NCI-H1048 (cell line): ENCODE results near the gene DVL1.

Experiments
- DNase-seq: peaks from one replicate; lab custom pipeline; 2025; lab: John Stamatoyannopoulos, UW

DVL1 gene

DNA sequence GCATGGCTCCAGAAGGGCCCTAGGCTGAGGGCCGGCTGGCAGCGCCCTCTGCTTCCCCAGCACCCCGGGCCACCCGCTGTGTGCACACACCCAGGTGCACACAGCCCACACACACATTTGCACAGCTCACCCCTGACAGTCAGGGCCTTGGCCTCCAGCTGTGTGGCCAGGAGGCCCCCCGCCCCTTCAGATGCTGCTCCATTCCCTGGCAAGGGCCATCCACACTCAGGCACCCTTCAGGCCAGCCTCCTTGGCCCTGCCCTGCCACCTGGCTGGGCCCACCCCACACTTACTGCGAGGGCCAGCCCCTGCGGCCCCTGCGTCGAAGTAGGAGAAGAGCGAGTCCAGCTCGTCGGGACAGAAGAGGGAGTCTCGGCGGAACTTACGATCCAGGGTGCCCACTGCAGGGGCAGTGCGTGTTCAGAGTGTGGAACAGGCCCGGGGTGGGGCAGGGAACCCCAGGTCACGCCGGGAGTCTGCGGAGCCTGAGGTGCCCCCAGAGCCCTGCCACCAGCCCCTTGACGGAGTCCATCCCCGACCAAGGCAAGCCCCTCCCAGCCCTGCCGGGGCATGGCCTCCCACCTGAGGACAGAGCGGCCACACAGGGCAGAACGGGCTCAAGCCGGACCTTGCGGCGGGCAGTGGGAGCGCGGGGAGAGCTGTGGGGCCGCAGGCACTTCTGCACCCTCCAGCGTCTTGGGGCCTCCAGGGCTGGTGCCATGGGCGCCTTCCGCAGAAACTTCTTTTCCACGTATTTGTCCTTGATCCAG is 53.9 kb downstream of the DVL1 start:
- no peak for DNase-seq

DNA sequence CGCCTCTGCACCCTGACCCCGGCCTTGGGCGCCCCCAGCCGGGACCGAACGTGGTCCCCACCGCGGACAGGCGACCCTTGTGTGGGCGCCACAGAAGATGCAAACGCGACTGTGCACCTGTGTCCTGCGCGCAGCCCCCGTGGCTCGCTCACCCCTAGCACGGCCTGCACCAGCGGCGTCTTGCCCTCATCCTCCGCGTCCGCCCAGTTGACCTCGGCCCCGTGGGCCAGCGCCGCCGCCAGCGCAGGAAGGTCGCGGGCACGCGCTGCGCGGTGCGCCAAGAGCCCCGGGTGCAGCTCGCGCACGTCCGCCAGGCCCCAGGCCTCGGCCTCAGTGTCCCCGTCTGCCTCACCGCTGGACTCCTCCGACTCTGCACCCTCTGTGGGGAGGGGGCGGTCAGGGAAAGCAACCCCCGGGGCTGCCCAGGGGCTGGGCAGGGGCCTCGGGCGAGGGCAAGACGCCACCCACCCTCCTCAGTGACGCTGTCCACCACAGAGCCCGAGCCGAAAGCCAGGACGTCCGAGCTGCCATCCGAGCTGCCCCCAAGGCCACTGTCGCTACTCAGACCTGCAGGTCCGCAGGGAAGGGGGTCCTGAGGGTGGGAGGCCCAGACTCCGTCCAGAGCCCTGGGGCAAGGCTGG is 54.8 kb downstream of the DVL1 start:
- DNase-seq, result no peak

DNA sequence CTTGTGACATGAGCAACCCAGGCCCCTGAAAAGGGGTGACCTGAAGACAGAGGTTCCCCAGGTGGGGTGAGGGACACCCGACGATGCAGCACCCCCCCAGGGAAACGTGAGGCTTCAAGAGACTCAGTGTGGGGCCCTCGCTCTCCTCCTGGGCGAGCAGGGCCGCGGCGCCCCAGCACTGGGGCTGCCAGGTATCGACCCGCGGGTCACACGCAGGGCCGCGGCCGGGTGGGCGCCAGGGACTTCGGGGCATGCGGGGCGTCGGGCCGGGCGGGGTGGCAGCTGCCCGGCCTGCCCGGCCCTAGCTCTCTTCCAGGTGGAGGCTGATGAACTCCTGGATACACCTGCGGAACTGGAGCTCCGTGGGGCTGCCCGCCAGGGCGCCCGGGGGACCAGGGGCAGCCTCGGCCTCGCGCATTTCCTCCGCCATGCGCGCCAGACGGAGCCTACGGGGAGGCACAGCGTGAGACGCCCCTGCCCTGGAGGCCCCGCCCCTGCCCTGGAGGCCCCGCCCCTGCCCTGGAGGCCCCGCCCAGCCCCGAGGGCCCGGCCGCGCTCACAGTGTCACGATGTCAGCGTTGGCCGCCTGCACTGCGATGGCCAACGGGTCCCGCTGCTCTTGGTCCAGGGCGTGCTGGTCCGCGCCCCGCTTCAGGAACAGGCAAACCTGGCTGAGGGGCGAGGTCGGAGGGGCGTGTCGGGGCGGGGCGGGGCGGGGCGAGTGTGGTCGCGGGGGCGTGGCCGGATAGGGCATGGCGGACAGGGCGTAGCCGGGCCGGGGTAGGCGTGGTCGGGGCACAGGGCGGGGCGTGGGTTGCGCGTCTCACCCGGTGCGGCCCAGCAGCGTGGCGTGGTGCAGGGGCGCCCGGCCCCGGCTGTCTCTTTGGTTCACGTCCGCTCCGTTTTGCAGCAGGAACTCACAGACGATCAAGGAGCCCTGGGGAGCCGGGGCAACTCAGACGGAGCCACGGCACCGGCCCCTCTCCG is 55.7 kb downstream of the DVL1 start:
- DNase-seq, result peak; percentile 48

DNA sequence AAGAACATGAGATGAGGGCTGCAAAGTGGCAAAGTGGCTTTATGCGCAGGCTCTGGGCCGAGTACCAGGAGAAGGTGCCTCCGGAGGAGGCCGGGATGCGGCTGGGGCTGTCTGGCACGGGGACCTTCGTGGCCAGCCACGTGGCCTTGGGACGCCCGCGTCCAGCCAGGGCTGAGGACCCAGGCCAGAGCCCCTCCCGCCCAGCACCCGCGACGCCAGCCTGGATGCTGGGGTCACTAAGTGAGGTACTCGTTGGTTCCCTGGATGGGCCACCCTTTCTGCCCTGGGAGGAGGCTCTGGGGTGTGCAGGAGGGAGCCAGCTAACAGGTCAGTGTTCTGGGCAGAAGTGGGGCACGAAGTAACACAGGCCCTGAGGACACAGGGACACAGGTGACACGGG is 56.4 kb downstream of the DVL1 start:
- DNase-seq, result no peak

DNA sequence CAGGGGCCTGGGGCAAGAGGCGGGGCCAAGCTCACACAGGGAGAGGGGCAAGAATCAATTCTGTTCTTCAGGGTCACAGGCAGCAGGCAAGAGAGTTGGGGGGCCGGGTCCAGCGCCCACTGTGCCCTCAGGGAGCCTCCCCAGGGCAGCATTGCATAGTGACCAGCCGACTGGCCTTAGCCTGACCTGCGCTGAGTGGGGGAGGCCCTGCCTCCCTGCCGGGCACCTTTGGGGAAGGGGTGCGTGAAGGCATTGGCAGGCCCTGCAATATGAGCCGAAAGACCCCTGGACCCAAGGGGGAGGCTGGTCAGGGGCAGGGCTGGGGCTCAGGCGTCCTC is 56.8 kb downstream of the DVL1 start:
- no peak for DNase-seq

DNA sequence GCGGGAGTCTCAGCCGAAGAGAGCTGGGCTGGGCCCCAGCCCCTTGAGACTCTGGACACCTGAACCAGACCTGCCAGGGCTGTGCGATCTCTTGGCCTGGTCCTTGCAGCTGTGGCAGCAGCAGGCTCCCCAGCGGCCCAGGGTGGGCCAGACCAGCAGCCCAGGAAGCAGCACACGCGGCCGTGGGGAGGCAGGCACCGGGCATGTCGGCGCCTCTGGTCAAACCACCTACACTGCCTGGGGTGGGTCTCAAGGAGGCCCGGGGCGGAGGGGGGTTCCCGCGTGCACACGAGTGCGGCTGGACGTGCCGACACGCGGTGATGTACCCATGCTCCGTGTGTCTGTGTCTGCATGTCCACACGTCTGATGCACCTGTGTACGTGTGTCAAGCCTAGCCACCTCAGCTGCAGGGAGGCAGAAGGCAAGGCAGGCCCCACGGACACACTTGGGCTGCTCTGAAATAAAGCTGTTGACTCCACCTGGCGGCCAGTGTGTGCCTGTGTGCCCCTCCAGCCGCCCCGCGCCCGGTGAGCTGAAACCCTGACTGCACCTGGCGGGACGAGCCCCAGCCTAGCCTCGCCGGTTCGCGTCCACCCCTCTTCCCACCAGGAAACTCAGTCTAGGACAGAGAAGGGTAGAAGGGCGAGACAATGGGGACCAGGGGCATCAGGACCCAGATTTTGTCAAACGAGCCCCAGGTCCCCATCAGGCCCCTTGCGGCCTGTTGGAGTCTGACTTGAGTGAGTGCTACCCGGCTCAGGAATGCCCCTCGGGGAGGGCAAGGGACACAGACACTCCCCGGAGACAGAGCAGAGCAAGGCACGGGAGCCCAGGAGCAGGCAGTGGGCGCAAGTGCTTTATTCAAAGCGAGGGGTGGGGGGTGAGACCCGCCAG is 57.4 kb downstream of the DVL1 start:
- DNase-seq, result no peak

DNA sequence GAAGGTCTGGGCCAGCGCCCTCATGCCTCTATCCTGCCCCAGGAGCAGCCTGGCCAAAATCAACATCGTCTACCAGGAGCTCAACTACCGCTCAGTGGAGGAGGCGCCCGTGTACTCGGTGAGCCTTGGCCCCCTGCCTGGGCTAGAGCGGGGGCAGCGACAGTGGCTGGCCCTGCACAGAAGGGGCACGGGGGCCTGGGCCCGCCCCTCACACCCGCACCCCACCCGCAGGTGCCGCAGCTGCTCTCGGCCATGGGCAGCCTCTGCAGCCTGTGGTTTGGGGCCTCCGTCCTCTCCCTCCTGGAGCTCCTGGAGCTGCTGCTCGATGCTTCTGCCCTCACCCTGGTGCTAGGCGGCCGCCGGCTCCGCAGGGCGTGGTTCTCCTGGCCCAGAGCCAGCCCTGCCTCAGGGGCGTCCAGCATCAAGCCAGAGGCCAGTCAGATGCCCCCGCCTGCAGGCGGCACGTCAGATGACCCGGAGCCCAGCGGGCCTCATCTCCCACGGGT is 58.1 kb downstream of the DVL1 start:
- DNase-seq, result no peak

DNA sequence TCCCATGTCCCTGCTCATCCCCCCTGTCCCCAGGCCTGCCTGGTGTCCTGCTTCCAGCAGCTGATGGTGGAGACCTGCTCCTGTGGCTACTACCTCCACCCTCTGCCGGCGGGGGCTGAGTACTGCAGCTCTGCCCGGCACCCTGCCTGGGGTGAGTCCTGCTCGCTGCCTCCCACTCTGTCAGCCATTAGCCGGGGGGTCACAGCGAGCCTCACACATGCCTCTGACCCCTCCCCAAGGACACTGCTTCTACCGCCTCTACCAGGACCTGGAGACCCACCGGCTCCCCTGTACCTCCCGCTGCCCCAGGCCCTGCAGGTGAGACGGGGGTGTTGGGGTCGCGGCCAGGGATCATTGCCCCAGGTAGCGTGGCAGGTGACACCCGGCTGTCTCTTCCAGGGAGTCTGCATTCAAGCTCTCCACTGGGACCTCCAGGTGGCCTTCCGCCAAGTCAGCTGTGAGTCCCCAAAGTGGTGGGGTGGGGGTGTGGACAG is 58.9 kb downstream of the DVL1 start:
- DNase-seq, result peak; percentile 36

DNA sequence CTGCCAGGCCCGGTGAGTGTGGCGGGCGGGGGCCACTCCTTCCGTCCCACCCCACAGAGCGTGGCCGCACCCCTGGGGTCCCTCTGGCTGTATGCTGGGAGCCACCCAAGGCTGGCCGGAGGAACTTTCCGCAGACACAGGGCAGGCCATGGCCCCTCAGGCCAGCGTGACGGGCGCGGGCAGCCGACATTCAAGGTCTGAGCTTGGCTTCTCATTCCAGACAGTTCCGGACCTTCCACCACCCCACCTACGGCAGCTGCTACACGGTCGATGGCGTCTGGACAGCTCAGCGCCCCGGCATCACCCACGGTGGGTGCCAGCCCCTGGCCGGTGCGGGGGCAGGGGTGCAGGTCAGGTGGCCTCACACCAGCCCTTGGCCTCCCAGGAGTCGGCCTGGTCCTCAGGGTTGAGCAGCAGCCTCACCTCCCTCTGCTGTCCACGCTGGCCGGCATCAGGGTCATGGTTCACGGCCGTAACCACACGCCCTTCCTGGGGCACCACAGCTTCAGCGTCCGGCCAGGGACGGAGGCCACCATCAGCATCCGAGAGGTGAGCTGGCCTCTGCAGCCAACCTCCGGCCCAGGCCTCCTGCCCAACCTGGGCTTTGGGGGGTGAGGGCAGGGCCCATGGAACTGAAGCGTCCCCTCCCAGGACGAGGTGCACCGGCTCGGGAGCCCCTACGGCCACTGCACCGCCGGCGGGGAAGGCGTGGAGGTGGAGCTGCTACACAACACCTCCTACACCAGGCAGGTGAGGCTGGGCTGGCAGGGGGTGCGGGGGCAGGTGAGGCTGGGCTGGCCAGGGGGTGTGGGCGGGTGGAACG is 61.7 kb downstream of the DVL1 start:
- no peak for DNase-seq

DNA sequence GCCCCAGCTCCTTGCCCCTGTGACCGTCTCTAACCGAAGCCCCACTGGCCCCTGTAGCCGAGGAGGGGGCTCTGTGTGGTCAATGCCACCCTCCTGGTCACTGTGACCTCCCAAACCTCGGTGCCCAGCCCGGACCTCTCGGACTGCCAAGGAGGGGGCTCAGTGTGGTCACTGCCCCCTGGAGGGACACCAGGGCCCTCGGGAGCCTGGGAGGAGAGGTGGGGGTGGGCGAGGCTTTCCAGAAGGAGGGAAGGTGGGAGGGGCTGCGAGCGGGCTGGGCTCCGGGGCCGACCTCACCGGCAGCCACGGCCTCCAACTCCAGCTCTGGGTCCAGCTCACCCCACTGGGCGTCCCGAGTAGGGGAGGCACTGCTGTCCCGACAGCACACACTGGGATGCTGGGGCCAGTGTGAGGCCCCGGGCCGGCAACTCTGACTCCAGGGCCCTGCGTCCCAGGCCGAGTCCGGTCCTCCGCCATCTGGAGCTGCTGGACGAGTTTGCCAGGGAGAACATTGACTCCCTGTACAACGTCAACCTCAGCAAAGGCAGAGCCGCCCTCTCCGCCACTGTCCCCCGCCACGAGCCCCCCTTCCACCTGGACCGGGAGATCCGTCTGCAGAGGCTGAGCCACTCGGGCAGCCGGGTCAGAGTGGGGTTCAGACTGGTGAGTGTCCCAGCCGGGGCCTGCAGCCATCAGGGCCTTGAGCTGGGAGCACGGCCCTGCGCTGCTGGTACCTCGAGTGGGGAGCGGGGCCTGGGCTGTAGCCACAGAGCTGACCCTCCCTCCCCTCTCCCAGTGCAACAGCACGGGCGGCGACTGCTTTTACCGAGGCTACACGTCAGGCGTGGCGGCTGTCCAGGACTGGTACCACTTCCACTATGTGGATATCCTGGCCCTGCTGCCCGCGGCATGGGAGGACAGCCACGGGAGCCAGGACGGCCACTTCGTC is 62.6 kb downstream of the DVL1 start:
- no peak for DNase-seq

DNA sequence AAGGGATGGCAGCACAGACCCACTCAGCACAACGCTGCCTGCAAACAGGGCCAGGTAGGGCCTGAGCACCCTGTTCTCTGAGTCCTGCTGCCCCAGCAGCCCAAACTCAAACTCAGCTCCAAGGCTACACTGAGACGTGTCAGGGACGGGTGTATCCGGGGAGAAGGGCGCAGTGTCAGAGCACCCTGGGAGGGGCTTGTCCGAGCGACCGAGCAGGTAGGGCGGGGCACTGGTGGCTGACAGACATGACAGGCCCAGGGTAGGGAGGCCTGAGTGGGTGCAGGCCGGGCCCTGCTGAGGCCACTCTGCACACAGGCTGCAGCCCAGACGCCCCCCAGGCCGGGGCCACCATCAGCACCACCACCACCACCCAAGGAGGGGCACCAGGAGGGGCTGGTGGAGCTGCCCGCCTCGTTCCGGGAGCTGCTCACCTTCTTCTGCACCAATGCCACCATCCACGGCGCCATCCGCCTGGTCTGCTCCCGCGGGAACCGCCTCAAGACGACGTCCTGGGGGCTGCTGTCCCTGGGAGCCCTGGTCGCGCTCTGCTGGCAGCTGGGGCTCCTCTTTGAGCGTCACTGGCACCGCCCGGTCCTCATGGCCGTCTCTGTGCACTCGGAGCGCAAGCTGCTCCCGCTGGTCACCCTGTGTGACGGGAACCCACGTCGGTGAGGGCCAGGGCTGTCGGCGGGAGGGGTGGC is 63.5 kb downstream of the DVL1 start:
- DNase-seq, result no peak
